DMS53 treated with DMSO at 0.1 percent for 48 hours (cell line): ENCODE results near the gene SETD3.

Source experiments
- DNase-seq: peaks from one replicate; lab custom pipeline; 2025; ENCODE audit not compliant: unreplicated experiment; lab: John Stamatoyannopoulos, UW

Gene SETD3

DNA sequence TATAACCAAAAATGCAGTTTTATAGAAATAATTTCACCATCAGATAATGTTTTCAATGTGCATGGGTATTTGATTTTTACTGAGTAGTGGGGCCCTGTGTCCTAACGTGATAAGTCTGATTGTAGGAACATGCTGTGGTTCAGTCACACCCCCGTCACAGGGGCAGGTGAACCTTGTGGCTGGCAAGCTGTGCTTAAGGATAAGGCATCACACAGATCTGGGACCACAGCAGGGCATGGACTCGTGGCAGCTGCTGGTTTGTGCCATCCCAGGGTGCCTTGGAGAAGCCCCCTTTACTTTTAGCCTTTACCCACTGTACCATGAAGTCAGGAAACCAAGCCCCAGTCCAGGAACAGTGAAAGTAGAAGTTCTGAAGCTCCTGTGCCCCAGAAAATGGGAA is 17.2 kb upstream of the SETD3 start:
- DNase-seq = no peak

DNA sequence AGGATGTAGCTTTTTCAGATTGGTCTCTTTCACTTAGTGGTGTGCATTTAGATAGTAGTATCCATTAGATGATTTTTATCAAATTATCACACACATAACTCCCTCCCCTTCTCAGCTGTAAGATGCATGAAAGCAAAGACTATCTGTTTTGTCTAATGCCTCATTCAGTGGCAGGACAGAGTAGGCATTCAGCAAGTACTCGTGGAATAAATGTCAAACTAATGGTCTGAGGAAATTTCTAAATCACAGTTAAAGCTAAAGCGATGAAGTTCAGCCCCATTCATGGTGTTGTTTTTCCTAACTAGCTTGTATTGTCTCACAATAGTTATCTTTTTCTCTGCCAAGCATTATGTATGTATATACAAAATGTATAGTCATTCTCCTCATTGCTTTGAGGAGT is 16.7 kb upstream of the SETD3 start:
- no peak for DNase-seq

DNA sequence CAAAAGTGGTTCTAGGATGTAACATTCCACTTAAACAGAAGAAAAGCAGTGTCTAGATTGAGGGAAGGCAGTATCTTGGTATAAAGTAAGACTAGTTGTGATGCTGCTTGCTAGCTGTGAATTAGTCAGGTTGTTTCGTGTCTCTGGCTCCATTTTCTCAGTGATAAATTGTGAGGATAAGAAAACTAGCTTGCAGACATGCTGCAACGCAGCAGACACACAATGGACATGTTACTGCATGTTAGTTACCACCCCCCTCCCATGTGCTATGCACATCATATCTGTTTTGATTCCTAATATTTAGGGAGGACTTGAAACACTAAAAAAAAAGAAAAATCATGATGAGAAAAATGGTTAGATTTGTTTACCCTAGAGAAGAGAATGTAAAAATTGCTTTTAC is 3.4 kb upstream of the SETD3 start:
- no peak for DNase-seq

DNA sequence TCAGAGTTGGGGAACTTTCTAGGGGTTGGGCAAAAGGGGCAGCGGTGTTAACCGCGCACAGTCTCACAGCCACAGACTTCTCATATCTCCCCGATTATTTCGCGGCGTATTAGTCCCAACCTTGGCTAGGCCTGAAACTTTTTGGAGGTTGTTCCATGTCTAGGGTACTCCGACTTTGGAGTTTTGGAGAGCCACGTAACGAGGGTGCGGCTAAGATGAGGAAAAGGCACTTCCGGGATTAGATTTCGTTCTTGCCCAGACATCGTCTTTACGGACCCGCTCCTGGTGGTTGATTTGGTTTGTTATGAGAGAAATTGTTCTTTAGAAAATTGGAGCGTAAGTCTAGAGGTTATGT is 1.1 kb upstream of the SETD3 start:
- DNase-seq = no peak

DNA sequence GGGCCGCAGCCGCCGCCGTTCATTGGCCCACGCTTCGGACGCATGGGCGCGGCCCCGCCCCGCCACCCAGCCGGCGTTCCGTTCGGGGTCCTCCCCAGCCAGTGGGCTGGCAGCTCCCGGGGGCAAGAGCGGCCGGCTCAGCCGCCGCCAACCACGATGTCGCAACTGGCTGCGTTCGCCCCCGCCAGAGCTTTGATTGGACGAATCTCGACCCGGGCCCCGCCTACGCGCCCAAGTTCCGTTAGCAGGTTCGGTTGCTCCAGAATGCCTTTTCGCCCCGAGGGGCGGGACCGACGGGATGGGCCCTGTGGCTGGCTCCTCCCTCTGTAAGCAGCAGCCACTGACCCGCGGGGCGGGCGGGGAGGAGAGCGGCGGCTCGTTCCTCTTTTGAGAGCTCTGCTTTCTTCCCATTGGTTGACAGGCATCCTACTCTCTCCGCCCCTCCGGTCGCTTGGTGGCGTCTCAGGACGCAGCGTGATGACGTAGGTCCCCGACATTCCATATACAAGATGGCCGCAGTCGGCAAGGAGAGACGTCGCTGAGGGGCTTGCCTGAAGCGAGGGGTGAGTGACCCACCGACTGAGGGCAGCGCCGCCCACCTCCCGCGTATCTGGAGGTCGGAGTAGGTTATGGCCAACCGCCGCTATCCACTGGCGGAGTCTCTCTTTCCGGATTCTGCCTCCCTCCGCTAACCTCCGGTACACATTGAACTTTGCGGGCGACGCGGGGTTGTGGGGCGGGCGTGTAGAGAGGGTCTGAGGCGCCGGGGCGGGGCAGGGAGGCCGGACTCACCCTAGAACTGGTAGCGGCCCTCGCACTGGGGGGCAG is 472 bp upstream of the SETD3 start, which contains the start of gene CCNK:
TSS of gene CCNK (plus strand) at position 493 of the 828 bp plus-strand sequence. CDS start 11,269 bp downstream, outside the sequence.
- DNase-seq = peak; percentile 96

DNA sequence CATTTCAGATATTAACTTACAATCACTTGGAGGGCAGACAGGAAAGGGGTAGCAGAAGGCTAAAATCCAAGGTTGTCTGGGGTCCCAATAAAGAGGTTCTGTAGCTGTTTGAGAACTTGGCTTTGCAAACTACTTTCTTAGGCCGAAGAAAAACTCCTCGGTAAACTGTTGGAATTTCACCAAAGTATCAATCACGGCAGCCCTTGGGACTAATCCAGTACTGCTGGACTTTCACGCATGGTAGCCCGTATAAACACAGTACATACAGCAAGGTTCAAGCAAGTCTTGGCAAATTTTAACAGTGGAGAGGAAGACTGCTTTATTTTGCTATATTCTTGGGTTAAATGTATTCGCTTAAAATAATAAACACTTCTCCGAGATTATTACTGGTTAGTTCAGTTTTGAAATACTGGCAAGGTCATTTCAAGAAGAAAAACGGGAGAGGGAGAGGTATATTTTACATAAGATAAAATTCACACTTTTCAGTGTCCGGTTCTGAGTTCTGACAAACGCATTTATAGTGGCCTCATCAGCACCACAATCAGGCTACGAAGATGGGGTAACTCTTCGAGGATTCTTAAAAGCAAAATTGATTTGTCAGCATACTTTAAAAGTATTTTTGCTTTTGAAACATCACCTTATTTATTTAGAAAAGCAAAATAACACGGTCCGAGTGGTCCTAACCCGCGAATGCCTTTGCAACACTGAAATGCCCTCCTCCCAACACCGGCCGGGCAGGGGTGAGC is 1.3 kb downstream of the SETD3 start:
- no peak for DNase-seq

DNA sequence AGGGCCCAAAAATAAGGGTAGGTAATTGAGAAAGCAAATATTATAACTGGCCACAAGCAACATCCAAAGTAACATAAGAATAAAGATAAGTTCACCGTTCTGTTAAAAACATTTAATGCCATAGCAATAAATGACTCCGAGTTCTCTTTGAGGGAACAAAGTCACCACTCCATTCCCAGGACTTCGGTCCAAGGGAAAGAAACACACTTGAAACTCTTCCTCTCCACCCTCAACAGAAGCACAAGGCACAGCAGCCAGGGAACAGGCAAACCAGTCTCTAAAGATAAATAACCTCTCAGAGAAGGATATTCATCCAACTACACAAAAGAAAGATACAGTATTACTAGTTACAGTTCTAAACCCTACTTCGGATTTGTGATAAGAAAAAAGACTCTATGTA is 2.5 kb downstream of the SETD3 start:
- DNase-seq = no peak

DNA sequence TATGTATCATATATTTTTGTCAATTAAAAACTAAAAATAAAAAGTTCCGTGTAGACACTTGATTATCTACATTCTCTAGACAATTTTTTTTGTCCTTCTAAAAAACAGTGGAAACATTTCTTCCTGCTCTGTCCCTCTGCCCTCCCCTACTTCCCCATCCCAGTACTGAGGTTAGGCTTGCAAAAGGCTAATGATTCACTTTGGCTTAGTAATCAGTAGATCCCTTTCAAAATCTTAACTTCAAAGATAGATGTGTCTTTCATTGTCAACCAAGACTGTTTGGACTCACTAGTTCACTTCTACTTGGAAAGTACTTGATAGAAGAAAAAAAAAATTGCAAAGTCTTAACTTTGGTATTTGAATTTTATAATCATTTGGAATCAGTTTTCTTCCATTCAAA is 3.8 kb downstream of the SETD3 start:
- no peak for DNase-seq

DNA sequence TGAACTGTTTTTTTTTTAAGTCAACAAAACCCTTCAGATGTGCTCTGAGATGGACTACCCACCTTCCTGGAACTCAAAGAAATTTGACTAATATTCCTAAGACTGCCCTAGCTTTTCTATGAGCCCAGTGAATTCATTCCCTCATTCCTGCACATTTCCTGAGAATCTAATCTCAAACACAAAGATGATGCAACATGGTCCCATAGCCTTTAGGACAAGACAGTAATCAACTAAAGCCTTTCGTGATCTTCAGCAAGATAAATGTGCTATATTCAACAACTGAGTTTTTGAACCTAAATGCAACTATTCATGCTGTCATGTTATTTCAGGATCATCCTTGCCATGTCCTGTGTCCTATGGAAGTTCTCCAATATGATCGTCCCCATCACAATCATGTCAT is 5.0 kb downstream of the SETD3 start:
- no peak for DNase-seq

DNA sequence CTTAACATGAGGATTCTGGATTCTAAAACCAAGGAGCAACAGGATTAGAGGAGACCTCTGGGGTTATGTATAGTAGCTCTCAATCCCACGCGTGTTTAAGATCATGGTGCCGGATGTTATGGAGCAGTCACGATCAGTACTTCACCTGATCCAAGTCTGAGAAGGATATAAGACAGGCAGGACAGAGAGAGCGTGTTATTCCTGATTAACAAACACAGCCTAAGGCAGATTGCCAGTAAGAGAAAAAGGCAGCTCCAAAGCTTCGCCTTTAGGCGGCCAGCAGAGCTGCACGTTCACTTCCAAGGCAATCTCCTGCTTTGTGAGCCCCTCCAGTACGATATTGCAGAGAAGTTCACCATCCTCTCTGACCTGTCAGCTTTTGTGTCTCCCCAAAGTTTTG is 5.5 kb downstream of the SETD3 start:
- DNase-seq = no peak

DNA sequence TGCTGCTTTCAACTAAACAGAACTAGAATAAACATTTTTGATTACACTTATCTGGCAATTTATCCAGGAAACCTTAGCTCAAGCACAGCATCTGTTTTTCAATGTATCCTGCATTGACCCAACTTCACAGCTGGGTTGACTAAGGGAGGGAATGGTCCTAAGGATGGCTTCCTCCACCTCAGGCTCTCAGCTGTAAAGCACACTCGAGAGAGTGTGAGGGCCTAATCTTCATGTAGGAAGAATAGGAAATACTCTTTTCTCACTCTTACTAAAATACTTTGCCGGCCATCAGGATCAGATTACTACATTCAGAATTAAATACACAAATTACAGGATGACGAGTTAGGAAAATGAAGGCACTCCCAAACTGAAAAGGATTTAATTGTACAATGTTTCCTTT is 7.2 kb downstream of the SETD3 start:
- no peak for DNase-seq

DNA sequence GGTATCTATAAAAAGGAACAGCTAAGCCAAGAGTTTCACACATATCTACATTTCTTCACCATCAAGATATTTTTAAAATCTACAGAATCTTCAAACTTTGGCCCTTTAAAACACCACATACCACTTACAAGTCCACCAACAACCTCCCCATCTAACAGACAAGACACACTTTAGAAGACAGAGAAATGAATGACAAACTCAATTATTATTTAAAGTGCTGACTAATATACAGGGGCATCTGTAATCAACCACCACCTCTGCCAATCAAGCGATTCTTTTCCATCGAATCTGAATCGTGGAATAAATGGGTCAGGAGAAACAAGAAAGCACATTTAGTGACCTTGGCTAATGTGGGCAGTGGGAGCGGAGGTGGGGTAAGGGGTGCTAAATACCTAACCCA is 7.7 kb downstream of the SETD3 start:
- DNase-seq = no peak

DNA sequence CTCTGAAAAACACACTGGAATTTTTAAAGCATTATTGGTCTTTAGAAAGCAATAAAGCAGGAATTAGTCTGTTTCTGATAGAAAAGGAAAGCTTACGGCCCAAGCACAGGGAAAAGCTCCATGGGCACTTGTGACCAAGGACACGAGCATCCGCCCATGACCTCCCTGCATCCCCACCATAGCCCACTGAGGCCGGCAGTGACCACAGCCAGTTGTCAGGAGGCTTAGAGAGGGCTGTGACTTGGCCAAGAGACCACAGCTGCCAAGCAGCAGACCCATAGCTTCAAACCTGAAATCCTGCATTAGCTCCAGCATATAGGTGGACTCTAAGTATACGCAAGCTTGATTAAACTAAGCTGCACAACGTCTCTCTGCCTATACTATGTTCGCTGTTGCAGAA is 8.9 kb downstream of the SETD3 start:
- DNase-seq = no peak

DNA sequence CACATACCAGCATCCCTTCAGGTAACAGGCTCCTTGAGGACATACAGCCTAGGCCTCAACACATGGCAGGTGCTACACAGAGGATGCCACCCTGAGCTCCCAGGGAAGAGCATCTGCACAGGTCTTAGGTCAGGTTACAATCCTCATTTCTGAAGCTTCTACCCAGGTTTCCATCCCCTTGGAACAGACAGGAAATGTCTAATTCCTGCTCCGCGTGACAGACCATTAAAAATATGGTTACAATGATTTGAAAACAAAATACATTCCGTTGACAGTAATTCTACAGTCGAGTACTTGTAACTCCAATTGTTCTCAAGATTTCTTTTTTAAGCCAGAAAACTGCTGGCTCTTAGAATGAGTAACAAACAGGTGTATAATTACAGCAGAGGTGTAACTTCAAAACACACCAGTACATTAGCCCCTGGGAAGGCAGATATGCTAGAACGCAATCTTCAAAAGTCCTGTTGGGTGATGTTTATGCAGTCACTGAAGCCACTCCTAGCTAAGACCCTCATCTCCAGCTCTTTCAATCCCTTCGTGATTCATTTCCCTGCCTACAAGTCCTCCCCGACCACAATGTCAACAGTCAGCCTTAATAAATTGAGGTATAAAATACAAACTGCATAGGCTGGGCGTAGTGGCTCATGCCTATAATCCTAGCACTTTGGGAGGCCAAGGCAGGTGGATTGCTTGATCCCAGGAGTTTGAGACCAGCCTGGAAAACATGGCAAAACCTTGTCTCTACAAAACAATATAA is 11.6 kb downstream of the SETD3 start:
- no peak for DNase-seq

DNA sequence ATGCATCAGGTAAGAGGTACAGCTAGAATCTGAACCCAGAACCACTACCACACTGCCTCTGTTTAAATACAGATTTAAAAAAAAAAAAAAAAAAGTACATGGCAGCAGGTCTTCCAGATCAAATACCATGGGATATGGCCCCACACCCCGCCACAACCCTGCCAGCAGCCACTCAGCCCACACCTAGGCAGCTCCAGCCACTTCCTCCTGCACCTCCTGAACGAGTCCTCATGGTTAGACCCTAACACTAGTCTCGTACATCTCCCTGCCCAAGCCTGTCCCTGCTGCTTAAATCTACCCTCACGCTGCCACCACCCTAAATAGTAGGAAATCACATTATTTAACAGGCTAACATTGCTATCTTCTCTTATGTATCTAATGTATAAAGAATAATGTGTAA is 12.6 kb downstream of the SETD3 start:
- no peak for DNase-seq

DNA sequence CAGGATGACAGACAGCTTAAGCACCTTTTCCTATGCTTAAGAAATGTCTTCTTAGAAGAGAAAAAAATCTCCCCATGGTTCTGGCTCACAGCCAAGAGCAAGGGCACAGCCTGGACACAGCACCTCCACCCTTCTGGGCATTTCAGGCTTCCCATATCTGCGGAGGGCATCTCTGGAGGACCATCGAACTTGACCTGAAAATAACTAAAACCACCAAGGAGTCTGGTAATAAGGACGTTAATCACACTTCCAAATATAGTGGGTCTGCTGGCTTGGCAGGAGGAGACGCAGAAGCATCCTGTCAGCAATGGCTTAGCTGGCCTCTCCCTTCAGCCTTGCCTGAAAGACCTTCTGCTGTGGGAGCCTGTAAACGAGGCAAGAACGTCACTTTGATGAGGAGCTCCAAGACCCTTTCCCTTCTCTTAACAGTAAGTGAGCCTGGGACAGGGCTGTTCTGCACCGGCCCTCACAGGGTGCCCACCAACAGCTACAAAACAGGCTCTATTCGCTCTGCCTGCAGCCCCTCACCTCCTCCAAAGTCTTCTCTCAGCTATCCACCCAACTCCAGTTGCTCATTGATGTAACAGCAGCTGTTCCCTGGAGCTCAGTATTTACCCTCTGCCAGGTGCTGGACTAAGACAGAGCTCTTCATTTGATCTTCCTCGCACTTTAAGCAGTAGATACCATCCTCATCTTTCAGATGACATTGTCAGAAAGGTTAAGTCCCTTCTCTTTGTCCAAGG is 13.2 kb downstream of the SETD3 start:
- DNase-seq = no peak

DNA sequence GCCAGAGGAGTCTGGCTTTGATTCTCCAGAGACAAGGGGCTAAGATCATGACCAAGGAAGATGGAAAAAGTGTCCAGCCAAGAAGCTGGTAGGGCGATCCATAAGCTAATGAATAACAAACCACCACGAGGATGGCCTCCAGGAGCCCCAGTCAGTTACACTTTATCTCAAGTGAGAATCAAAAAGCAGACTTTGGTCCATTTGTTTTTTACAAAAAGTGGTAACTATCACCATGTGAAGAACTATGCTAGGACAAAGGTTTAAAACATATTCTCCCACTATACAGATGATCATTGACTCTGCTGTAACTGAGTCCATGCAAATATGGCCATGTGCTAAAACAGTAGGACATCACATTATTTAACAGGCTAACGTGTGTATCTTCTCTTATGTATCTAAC is 13.9 kb downstream of the SETD3 start:
- DNase-seq = no peak

DNA sequence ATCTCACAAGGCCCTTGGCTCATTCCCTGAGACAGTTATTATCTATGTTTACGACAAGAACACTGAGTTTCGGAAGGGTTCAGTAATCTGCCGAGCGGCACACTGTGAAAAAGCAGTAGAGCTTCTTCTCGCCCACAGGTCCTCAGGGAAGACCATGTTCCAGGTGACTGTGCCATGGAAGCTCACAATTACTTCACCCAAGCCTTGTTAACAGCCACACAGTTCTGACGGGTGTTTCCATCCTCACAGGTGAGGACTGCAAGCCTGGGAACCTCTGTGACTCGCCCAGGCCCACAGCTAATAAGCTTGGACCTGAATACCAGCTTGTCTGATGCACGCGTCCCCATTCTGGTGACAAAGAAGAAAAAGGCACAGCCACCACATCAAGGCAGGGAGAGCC is 15.4 kb downstream of the SETD3 start:
- no peak for DNase-seq

DNA sequence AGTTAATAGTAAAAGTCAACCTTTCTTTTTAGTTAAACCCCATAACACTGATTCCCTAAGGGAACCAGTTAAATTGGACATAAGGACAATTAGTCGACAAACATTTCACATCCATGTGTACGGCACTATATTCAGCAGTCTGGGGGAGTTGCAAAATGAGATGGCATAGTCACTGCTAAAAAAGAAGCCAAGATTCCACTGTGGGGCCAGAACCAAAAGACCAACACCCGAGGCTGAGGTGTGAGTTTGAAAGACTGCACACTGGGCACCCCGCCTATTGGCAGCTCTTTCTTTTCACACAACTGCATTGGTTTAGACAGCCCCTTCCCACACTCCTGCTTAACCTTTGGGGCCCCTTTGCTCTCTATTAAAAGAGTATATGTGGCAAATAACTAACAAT is 16.7 kb downstream of the SETD3 start:
- no peak for DNase-seq

DNA sequence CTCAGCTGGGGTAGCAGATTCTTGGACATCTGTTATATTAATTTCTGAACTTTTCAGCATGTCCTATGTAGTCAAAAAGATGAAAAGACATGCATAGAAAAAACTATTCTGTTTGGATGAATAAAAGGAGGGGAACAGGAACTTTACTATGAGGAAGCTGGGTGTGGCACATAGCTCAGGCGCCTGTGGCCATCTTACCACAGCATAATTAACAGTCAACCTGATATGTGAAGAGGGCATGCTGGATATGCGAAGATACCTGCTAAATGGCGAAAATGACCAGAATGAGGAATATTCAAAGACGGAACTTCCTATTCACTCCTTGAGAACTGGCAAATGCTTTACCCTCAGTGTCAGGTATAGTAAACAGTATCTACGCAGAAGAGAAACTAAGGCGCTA is 18.4 kb downstream of the SETD3 start:
- DNase-seq = no peak

DNA sequence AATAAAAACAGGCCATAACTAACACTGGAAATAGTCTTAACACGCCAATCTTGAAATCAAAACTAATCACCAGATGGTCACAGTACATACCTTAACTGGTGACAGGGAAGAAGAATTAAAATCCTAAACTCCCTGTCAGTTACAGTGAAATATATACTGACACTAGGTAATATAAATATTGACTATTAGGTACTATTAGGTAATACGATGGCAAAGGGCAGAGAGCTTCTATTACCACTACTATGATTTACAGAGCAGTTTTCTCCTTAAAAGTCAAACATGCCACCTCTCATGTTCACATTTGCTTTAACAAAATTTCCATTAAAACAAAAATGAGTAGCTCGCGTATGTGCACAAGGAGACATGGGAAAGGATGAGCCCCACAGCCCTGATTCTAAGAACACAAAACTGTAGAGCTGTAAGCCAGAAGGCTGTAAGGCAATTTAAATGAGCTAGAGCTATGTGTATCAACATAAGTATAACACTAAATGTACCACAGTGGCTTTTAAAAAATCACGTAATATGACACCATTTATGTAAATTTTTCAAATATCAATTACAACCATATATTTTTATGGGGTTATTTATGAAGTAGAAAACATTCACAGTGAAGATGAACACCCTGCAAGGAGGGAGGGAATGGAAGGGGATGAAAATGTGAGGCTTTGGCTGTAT is 19.1 kb downstream of the SETD3 start:
- no peak for DNase-seq
